IMR-90 (cell line): Measurements from ENCODE around the gene C22orf31.

Source experiments
- BHLHE40 ChIP-seq: fragments of 150-350 bp; IDR thresholded peaks from 2 replicates; pipeline ENCODE4 v1.6.1; 2016; ENCODE audit warnings: mild to moderate bottlenecking, low read depth, low read length
- CEBPB ChIP-seq: IDR thresholded peaks from 2 replicates; pipeline ENCODE4 v1.6.1; 2012; ENCODE audit warnings: low read depth, low read length, improper control_type of control experiment
- CTCF ChIP-seq: conservative IDR thresholded peaks from 2 replicates; pipeline ENCODE4 v1.5.1; 2012; ENCODE audit warnings: mild to moderate bottlenecking, low read depth, low read length, improper control_type of control experiment
- MAFK ChIP-seq: IDR thresholded peaks from 2 replicates; pipeline ENCODE4 v1.6.1; 2012; ENCODE audit warnings: low read depth, low read length, improper control_type of control experiment
- MAZ ChIP-seq: IDR thresholded peaks from 2 replicates; pipeline ENCODE4 v1.6.1; 2012; ENCODE audit warnings: low read depth, mild to moderate bottlenecking, low read length, improper control_type of control experiment, moderate library complexity, borderline replicate concordance
- NFE2L2 ChIP-seq: fragments of 150-350 bp; IDR thresholded peaks from 2 replicates; pipeline ENCODE4 v1.6.1; 2016; ENCODE audit warnings: low read depth, mild to moderate bottlenecking, low read length
- POLR2A ChIP-seq: IDR thresholded peaks from 2 replicates; pipeline ENCODE4 v1.6.1; 2012; ENCODE audit warnings: mild to moderate bottlenecking, low read depth, low read length
- RAD21 ChIP-seq: IDR thresholded peaks from 2 replicates; pipeline ENCODE4 v1.6.1; 2012; ENCODE audit warnings: low read length, improper control_type of control experiment
- RCOR1 ChIP-seq: IDR thresholded peaks from 2 replicates; pipeline ENCODE4 v1.6.1; 2012; ENCODE audit warnings: mild to moderate bottlenecking, low read length, improper control_type of control experiment; ENCODE audit not compliant: insufficient replicate concordance
- RFX5 ChIP-seq: IDR thresholded peaks from 2 replicates; pipeline ENCODE4 v1.8.0; 2012; ENCODE audit warnings: low read depth, mild to moderate bottlenecking, low read length, moderate library complexity
- USF2 ChIP-seq: fragments of 150-350 bp; IDR thresholded peaks from 2 replicates; pipeline ENCODE4 v1.6.1; 2017; ENCODE audit warnings: mild to moderate bottlenecking, antibody characterized with exemption, low read length, low read depth

GRCh38 chr22:29056472-29056871, 5.2 kb downstream of the C22orf31 start:
- TF ChIP-seq CTCF (no peak), POLR2A (no peak), MAFK (no peak), BHLHE40 (no peak), USF2 (no peak), MAZ (no peak), RFX5 (no peak), RCOR1 (no peak), NFE2L2 (no peak), RAD21 (no peak), CEBPB (no peak)
